ENCODE data around the gene ECHS1. TPM values are rescaled to one million over a fixed set of nuclear protein-coding genes. Genes with fewer than 3 reads are reported as not detected.

ECHS1 gene
- total RNA-seq, 1 donor, result 56.1 TPM

DNA sequence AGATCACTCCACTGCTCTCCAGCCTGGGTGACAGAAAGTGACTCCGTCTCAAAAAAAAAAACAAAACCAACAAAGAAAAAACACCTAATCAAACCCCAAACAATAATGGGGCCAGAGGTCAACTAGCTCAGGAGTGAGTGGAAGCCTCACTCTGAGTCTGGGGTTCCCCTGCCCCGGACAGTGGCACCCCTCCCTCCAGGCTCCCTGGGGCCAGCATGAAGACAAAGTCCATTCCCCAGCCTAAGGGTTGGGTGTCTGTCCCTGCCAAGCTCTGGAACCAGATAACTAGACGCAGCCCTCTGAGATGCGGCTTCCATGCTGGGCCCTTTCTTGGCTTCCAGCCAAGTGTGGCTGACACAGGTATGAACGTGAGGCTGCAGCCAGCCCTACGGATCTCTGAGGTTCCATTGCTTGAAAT lies 13.6 kb downstream of the ECHS1 start:
- Histone ChIP-seq H3K4me3 (ENCODE audit: insufficient read depth, low read length) (no peak overlapping the region), H3K27ac (ENCODE audit: low read depth, low read length) (no peak overlapping the region), H2AFZ (ENCODE audit: low read length) (no peak overlapping the region), H3K9me3 (ENCODE audit: low read depth, low read length) (no peaks in the 10 kb centered on the region), H3K79me2 (ENCODE audit: insufficient read depth, low read length) (no peaks in the 10 kb centered on the region), H3K4me2 (ENCODE audit: insufficient read depth, low read length) (no peak overlapping the region), H3K4me1 (ENCODE audit: insufficient read depth, low read length) (no peaks in the 10 kb centered on the region), H4K20me1 (ENCODE audit: insufficient read depth, low read length) (no peaks in the 10 kb centered on the region), H3K27me3 (ENCODE audit: insufficient read depth, low read length) (no peaks in the 10 kb centered on the region), H3K36me3 (ENCODE audit: insufficient read depth, low read length) (peaks cover 12% of the 10 kb centered on the region)
- TF ChIP-seq, protein P1, sequence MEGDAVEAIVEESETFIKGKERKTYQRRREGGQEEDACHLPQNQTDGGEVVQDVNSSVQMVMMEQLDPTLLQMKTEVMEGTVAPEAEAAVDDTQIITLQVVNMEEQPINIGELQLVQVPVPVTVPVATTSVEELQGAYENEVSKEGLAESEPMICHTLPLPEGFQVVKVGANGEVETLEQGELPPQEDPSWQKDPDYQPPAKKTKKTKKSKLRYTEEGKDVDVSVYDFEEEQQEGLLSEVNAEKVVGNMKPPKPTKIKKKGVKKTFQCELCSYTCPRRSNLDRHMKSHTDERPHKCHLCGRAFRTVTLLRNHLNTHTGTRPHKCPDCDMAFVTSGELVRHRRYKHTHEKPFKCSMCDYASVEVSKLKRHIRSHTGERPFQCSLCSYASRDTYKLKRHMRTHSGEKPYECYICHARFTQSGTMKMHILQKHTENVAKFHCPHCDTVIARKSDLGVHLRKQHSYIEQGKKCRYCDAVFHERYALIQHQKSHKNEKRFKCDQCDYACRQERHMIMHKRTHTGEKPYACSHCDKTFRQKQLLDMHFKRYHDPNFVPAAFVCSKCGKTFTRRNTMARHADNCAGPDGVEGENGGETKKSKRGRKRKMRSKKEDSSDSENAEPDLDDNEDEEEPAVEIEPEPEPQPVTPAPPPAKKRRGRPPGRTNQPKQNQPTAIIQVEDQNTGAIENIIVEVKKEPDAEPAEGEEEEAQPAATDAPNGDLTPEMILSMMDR (IDR thresholded peaks at IDR 0.05; ENCODE audit: extremely low read depth, low read depth, low read length), result no peak
- DNase-seq (ENCODE audit: insufficient read length, low spot score, missing footprints), result peak; percentile 87

DNA sequence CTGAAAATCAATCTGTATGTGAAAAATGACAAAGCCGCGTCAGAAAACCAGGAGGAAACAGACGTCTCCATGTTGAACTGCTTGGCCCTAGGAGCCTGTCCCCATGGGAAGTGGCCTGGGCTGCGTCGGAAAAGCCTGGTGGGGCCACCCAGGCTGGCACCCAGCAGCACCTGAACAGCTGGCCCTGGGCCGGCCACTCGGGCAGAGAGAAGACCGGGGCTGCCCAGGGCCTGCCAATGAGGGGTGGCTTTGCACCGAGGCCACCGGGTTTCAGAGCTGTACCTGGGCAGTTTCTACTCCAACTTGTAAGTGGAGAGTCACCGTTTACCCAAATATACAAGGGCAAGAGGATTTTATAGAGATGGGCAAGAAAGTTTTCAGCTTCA lies 14.2 kb downstream of the ECHS1 start:
- H3K36me3 ChIP-seq (ENCODE audit: insufficient read depth, low read length), result peaks cover 9% of the 10 kb centered on the region
- no peaks in the 10 kb centered on the region for H3K9me3 ChIP-seq (ENCODE audit: low read depth, low read length)
- H3K27ac ChIP-seq (ENCODE audit: low read depth, low read length), result no peak overlapping the region
- no peak for DNase-seq (ENCODE audit: insufficient read length, low spot score, missing footprints)
- H3K4me1 ChIP-seq (ENCODE audit: insufficient read depth, low read length), result no peaks in the 10 kb centered on the region
- H3K79me2 ChIP-seq (ENCODE audit: insufficient read depth, low read length), result no peaks in the 10 kb centered on the region
- H3K4me3 ChIP-seq (ENCODE audit: insufficient read depth, low read length), result no peak overlapping the region
- no peak overlapping the region for H3K4me2 ChIP-seq (ENCODE audit: insufficient read depth, low read length)
- no peak overlapping the region for H2AFZ ChIP-seq (ENCODE audit: low read length)
- no peaks in the 10 kb centered on the region for H3K27me3 ChIP-seq (ENCODE audit: insufficient read depth, low read length)
- TF ChIP-seq, protein P1 (IDR thresholded peaks at IDR 0.05; ENCODE audit: extremely low read depth, low read depth, low read length), result no peak
- H4K20me1 ChIP-seq (ENCODE audit: insufficient read depth, low read length), result no peaks in the 10 kb centered on the region

DNA sequence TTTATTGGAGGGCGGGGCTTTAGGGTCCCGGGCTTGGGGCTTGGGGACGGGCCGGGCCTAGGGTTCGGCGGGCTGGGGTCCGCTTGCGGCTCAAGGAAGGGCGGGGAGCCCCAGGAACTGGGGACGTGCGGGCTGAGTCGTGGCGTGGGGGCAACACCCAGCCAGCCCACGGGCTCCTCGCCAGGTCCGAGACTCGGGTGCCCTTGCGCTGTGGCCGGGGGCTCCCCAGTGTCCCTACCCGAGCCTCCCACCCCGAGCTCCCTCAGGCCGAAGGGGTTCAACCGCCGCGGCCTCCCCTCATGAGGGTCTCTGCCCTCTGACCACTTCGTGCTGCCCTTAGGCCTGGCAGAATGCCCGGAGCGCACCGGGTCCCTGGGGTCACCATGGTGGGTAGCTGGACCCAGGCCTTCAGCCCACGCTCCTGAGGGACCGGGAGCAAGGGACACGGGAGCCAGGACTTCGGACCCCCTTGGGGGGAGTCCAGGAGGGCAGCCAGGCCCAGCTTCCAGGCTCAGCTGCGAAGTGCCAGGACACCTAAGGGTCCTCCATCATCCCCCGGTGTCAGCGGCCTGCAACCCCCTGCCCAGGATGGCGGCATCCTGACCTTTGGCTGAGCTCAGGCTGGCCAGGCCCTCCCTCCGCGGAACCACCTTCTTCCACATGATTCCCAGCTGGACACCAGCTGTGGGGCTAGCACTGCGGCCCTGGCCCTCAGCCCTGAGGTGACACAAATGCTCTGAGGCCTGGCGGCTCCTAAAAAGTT lies 14.8 kb downstream of the ECHS1 start:
- Histone ChIP-seq H3K9me3 (ENCODE audit: low read depth, low read length) (no peaks in the 10 kb centered on the region), H3K36me3 (ENCODE audit: insufficient read depth, low read length) (peaks cover 9% of the 10 kb centered on the region), H3K4me2 (ENCODE audit: insufficient read depth, low read length) (no peak overlapping the region), H3K27ac (ENCODE audit: low read depth, low read length) (no peak overlapping the region), H3K4me3 (ENCODE audit: insufficient read depth, low read length) (no peak overlapping the region), H2AFZ (ENCODE audit: low read length) (no peak overlapping the region), H3K4me1 (ENCODE audit: insufficient read depth, low read length) (no peaks in the 10 kb centered on the region), H4K20me1 (ENCODE audit: insufficient read depth, low read length) (no peaks in the 10 kb centered on the region), H3K79me2 (ENCODE audit: insufficient read depth, low read length) (no peaks in the 10 kb centered on the region), H3K27me3 (ENCODE audit: insufficient read depth, low read length) (no peaks in the 10 kb centered on the region)
- DNase-seq (ENCODE audit: insufficient read length, low spot score, missing footprints), result no peak
- TF ChIP-seq, protein P1 (IDR thresholded peaks at IDR 0.05; ENCODE audit: extremely low read depth, low read depth, low read length), result no peak

DNA sequence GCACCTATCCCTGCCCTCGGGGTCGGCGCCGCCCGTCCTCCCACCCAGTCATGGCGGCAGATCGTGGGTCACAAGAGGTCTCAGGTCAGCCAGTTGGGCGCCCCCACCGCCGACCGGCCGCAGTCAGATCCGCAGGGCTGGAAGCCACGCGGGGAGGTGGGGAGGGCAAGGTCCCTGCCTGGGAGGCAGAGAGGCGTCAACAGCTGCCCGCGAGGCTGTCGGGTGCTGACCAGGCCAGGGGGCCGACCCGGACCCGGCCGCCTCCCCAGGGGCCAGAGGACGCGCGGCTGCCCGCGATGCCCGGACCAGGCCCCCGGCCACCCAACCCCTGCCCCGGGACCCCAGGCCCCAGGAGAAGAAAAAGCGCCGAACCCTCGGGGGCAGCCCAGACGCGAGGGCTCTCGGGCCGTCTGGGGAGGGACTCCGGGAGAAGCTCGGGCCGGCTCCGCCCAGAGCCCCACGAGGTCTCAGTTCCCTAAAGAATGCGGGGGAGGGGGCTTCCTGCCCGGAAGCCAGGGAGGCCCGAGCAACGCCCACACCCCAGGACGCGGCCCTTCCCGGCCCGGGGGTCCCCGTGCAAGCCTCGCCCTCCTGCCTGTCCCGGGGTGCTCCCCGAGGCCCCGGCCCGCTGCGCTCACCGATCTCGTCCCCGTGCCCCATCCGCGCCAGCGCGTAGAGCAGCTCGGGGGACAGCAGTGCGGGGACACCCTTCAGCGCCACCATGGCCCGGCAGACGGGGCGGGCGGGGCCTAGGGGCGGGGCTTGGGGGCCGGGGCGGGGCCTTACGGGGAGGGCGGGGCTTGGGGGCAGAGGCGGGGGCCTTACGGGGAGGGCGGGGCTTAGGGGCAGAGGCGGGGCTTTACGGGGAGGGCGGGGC lies 15.6 kb downstream of the ECHS1 start, which contains the start of gene FUOM:
Gene FUOM, minus strand, starts transcription at position 735 of the 877 bp plus-strand sequence. Its CDS starts 12 bp downstream, at position 723.
- Histone ChIP-seq H3K4me3 (ENCODE audit: insufficient read depth, low read length) (peak within 1 kb of the TSS; percentile 71), H2AFZ (ENCODE audit: low read length) (peak within 1 kb of the TSS; percentile 70), H3K27ac (ENCODE audit: low read depth, low read length) (no peak within 1 kb of the TSS), H3K36me3 (ENCODE audit: insufficient read depth, low read length) (peaks cover 6% of the 10 kb centered on the region), H4K20me1 (ENCODE audit: insufficient read depth, low read length) (no peaks in the 10 kb centered on the region), H3K4me1 (ENCODE audit: insufficient read depth, low read length) (no peaks in the 10 kb centered on the region), H3K9me3 (ENCODE audit: low read depth, low read length) (no peaks in the 10 kb centered on the region), H3K79me2 (ENCODE audit: insufficient read depth, low read length) (no peaks in the 10 kb centered on the region), H3K4me2 (ENCODE audit: insufficient read depth, low read length) (peak within 1 kb of the TSS; percentile 72), H3K27me3 (ENCODE audit: insufficient read depth, low read length) (no peaks in the 10 kb centered on the region)
- TF ChIP-seq, protein P1 (IDR thresholded peaks at IDR 0.05; ENCODE audit: extremely low read depth, low read depth, low read length), result no peak
- peak; percentile 98 for DNase-seq (ENCODE audit: insufficient read length, low spot score, missing footprints)
